HL-60 (cell line): ENCODE results near the gene HAUS2.

Source experiments
- GABPA ChIP-seq: IDR thresholded peaks from 2 replicates; pipeline ENCODE4 v1.6.1; 2012; ENCODE audit warnings: low read depth
- POLR2AphosphoS5 ChIP-seq: IDR thresholded peaks from 2 replicates; pipeline ENCODE4 v1.6.1; 2012; ENCODE audit warnings: low read depth
- SPI1 ChIP-seq: IDR thresholded peaks from 2 replicates; pipeline ENCODE4 v1.6.1; 2012; ENCODE audit warnings: low read depth, mild to moderate bottlenecking, borderline replicate concordance
- TF ChIP-seq, protein P1 (sequence below): IDR thresholded peaks from one replicate; pipeline ENCODE4 v1.5.1; 2011; ENCODE audit warnings: low read length, control low read depth, inconsistent platforms; ENCODE audit not compliant: insufficient read depth
- TF ChIP-seq, protein P2 (sequence below): IDR thresholded peaks from 2 replicates; pipeline ENCODE4 v1.6.1; 2012; ENCODE audit warnings: low read depth; ENCODE audit not compliant: insufficient replicate concordance

DNA sequence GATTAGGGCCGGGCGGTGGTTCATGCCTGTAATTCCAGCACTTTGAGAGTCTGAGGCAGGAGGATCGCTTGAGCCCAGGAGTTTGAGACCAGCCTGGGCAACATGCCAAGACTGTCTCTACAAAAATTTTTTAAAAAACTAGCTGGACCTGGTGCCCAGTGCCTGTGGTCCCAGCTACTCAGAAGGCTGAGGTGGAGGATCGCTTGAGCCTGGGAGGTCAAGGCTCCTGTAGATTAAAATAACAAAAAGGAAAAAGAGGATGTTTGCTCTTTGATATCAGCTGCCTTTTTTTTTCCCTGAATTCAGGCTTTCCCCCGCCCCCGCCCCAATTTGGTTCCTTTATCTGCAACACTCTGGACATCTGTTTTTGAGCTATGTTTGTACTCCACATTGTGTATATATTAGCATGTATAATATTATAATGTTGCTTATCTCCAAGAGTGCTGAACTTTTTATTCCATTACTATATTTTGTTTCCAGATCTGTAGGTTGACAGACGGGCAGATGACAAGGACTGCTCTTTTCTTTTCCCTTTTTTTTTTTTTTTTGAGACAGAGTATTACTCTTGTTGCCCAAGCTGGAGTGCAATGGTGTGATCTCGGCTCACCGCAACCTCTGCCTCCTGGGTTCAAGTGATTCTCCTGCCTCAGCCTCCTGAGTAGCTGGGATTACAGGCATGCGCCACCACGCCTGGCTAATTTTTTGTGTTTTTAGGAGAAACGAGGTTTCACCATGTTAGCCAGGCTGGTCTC lies 48.6 kb upstream of the HAUS2 start:
- TF ChIP-seq, protein P1, sequence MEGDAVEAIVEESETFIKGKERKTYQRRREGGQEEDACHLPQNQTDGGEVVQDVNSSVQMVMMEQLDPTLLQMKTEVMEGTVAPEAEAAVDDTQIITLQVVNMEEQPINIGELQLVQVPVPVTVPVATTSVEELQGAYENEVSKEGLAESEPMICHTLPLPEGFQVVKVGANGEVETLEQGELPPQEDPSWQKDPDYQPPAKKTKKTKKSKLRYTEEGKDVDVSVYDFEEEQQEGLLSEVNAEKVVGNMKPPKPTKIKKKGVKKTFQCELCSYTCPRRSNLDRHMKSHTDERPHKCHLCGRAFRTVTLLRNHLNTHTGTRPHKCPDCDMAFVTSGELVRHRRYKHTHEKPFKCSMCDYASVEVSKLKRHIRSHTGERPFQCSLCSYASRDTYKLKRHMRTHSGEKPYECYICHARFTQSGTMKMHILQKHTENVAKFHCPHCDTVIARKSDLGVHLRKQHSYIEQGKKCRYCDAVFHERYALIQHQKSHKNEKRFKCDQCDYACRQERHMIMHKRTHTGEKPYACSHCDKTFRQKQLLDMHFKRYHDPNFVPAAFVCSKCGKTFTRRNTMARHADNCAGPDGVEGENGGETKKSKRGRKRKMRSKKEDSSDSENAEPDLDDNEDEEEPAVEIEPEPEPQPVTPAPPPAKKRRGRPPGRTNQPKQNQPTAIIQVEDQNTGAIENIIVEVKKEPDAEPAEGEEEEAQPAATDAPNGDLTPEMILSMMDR: no peak
- TF ChIP-seq POLR2AphosphoS5 (no peak), GABPA (no peak), SPI1 (no peak)
- TF ChIP-seq, protein P2, sequence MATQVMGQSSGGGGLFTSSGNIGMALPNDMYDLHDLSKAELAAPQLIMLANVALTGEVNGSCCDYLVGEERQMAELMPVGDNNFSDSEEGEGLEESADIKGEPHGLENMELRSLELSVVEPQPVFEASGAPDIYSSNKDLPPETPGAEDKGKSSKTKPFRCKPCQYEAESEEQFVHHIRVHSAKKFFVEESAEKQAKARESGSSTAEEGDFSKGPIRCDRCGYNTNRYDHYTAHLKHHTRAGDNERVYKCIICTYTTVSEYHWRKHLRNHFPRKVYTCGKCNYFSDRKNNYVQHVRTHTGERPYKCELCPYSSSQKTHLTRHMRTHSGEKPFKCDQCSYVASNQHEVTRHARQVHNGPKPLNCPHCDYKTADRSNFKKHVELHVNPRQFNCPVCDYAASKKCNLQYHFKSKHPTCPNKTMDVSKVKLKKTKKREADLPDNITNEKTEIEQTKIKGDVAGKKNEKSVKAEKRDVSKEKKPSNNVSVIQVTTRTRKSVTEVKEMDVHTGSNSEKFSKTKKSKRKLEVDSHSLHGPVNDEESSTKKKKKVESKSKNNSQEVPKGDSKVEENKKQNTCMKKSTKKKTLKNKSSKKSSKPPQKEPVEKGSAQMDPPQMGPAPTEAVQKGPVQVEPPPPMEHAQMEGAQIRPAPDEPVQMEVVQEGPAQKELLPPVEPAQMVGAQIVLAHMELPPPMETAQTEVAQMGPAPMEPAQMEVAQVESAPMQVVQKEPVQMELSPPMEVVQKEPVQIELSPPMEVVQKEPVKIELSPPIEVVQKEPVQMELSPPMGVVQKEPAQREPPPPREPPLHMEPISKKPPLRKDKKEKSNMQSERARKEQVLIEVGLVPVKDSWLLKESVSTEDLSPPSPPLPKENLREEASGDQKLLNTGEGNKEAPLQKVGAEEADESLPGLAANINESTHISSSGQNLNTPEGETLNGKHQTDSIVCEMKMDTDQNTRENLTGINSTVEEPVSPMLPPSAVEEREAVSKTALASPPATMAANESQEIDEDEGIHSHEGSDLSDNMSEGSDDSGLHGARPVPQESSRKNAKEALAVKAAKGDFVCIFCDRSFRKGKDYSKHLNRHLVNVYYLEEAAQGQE: no peak
